OCI-LY7 (cell line): ENCODE results near the gene MARCKS.

ENCODE experiments used
- CTCF ChIP-seq: fragments of 200-600 bp; sonication (generic); conservative IDR thresholded peaks from 2 replicates; pipeline ENCODE4 v1.5.1; 2014; ENCODE audit warnings: mild to moderate bottlenecking, antibody characterized with exemption, low read length, moderate library complexity, mixed read lengths
- EZH2phosphoT487 ChIP-seq: fragments of 200-600 bp; sonication (generic); IDR thresholded peaks from 2 replicates; pipeline ENCODE4 v1.6.1; 2018; ENCODE audit warnings: low read depth, borderline replicate concordance, mild to moderate bottlenecking, mixed run types, antibody characterized with exemption, low read length, moderate library complexity, mixed read lengths

GRCh38 chr6:113857556-113858479 is 673 bp downstream of the MARCKS start:
- TF ChIP-seq EZH2phosphoT487 (no peak), CTCF (no peak)
